H9 (cell line): ENCODE measurements around the gene BPIFB6. TPM values are rescaled to one million over a fixed set of nuclear protein-coding genes. Genes with fewer than 3 reads are reported as not detected.

ENCODE experiments used
- DNase-seq: peaks from one replicate; pipeline ENCODE4 v3.0.0-alpha.2; 2017
- H2AFZ ChIP-seq: one replicate; pipeline ENCODE4 v1.6.1; 2013; ENCODE audit warnings: mild to moderate bottlenecking, low read length, control low read depth, moderate library complexity
- H2AK5ac ChIP-seq: 2 replicates; pipeline ENCODE4 v1.6.1; 2013; ENCODE audit warnings: low read length, control low read depth, mixed read lengths; ENCODE audit not compliant: insufficient read length
- H2BK120ac ChIP-seq: one replicate; pipeline ENCODE4 v1.6.1; 2013; ENCODE audit warnings: low read depth, mild to moderate bottlenecking, low read length, control low read depth, inconsistent platforms; ENCODE audit not compliant: poor library complexity, severe bottlenecking
- H2BK12ac ChIP-seq: 2 replicates; pipeline ENCODE4 v1.6.1; 2013; ENCODE audit warnings: low read length, control low read depth, mixed read lengths, low read depth; ENCODE audit not compliant: insufficient read length
- H2BK15ac ChIP-seq: 2 replicates; pipeline ENCODE4 v1.6.1; 2013; ENCODE audit warnings: low read depth, low read length, control low read depth
- H2BK20ac ChIP-seq: one replicate; pipeline ENCODE4 v1.6.1; 2013; ENCODE audit warnings: low read depth, mild to moderate bottlenecking, low read length, control low read depth, inconsistent platforms; ENCODE audit not compliant: poor library complexity, severe bottlenecking
- H2BK5ac ChIP-seq: 2 replicates; pipeline ENCODE4 v1.6.1; 2013; ENCODE audit warnings: low read length, control low read depth, mixed read lengths; ENCODE audit not compliant: insufficient read length
- H3K14ac ChIP-seq: 2 replicates; pipeline ENCODE4 v1.6.1; 2013; ENCODE audit warnings: low read length, control low read depth; ENCODE audit not compliant: insufficient read depth
- H3K18ac ChIP-seq: 2 replicates; pipeline ENCODE4 v1.6.1; 2013; ENCODE audit warnings: low read depth, mild to moderate bottlenecking, mixed read lengths, low read length, control low read depth; ENCODE audit not compliant: insufficient read length
- H3K23ac ChIP-seq: 2 replicates; pipeline ENCODE4 v1.6.1; 2013; ENCODE audit warnings: low read length, control low read depth, mixed read lengths, low read depth; ENCODE audit not compliant: insufficient read length
- H3K23me2 ChIP-seq: 2 replicates; pipeline ENCODE4 v1.6.1; 2013; ENCODE audit warnings: low read depth, mild to moderate bottlenecking, mixed read lengths, low read length, control low read depth; ENCODE audit not compliant: insufficient read length, poor library complexity, severe bottlenecking
- H3K27ac ChIP-seq: 2 replicates; pipeline ENCODE4 v1.5.1; 2013; ENCODE audit warnings: low read length, control low read depth, mixed read lengths, low read depth; ENCODE audit not compliant: insufficient read length
- H3K27me3 ChIP-seq: 2 replicates; pipeline ENCODE4 v1.6.1; 2013; ENCODE audit warnings: low read length, control low read depth, inconsistent platforms; ENCODE audit not compliant: insufficient read depth
- H3K4ac ChIP-seq: 2 replicates; pipeline ENCODE4 v1.6.1; 2013; ENCODE audit warnings: low read depth, mild to moderate bottlenecking, control low read depth, inconsistent platforms, low read length, moderate library complexity
- H3K4me1 ChIP-seq: 2 replicates; pipeline ENCODE4 v1.6.1; 2013; ENCODE audit warnings: low read length, control low read depth, inconsistent platforms; ENCODE audit not compliant: insufficient read depth
- H3K4me2 ChIP-seq: 2 replicates; pipeline ENCODE4 v1.6.1; 2013; ENCODE audit warnings: low read length, control low read depth, mixed read lengths; ENCODE audit not compliant: insufficient read length, insufficient read depth
- H3K56ac ChIP-seq: 2 replicates; pipeline ENCODE4 v1.6.1; 2013; ENCODE audit warnings: low read depth, mild to moderate bottlenecking, mixed read lengths, low read length, control low read depth; ENCODE audit not compliant: insufficient read length
- H3K79me1 ChIP-seq: 2 replicates; pipeline ENCODE4 v1.6.1; 2013; ENCODE audit warnings: low read depth, mild to moderate bottlenecking, moderate library complexity, low read length, control low read depth, inconsistent platforms; ENCODE audit not compliant: insufficient read depth, poor library complexity, severe bottlenecking
- H3K79me2 ChIP-seq: 2 replicates; pipeline ENCODE4 v1.6.1; 2013; ENCODE audit warnings: low read length, control low read depth, inconsistent platforms; ENCODE audit not compliant: insufficient read depth
- H3K9ac ChIP-seq: 2 replicates; pipeline ENCODE4 v1.6.1; 2013; ENCODE audit warnings: low read length, control low read depth, mixed read lengths; ENCODE audit not compliant: insufficient read length; ENCODE audit errors: extremely low read depth
- H3K9me3 ChIP-seq: one replicate; pipeline ENCODE4 v1.6.1; 2013; ENCODE audit warnings: low read depth, low read length, inconsistent platforms; ENCODE audit not compliant: control insufficient read depth
- H3T11ph ChIP-seq: one replicate; pipeline ENCODE4 v1.6.1; 2013; ENCODE audit warnings: mild to moderate bottlenecking, low read length, control low read depth, inconsistent platforms
- H4K20me1 ChIP-seq: one replicate; pipeline ENCODE4 v1.6.1; 2013; ENCODE audit not compliant: control insufficient read depth, insufficient read length, insufficient read depth
- H4K5ac ChIP-seq: 2 replicates; pipeline ENCODE4 v1.6.1; 2013; ENCODE audit warnings: low read depth, mild to moderate bottlenecking, mixed read lengths, low read length, control low read depth; ENCODE audit not compliant: insufficient read length
- H4K8ac ChIP-seq: replicated peaks from 2 replicates; pipeline ENCODE4 v1.6.1; 2013; ENCODE audit warnings: low read length, control low read depth, mixed read lengths, low read depth; ENCODE audit not compliant: insufficient read length
- H4K91ac ChIP-seq: 2 replicates; pipeline ENCODE4 v1.6.1; 2013; ENCODE audit warnings: low read depth, mild to moderate bottlenecking, moderate library complexity, mixed read lengths, low read length, control low read depth; ENCODE audit not compliant: insufficient read length
- H3K27ac Mint-ChIP-seq, 3 experiments: 2 replicates in 2 of 3; 3 replicates in 1 of 3; pipeline ENCODE4 v1.8.0; 2020 to 2021; ENCODE audit warnings: mixed read lengths in 3 of 3, mild to moderate bottlenecking in 1 of 3, moderate library complexity in 1 of 3
- H3K27me3 Mint-ChIP-seq: 2 replicates; pipeline ENCODE4 v1.8.0; 2021; ENCODE audit warnings: low read depth, mild to moderate bottlenecking, moderate library complexity, mixed read lengths
- H3K36me3 Mint-ChIP-seq, 3 experiments: 2 replicates in 2 of 3; 3 replicates in 1 of 3; pipeline ENCODE4 v1.8.0; 2020 to 2021; ENCODE audit warnings: low read depth in 3 of 3, mixed read lengths in 3 of 3; ENCODE audit not compliant: insufficient read depth in 1 of 3
- H3K4me1 Mint-ChIP-seq, 2 experiments: 2 replicates each; pipeline ENCODE4 v1.8.0; 2020; ENCODE audit warnings: mixed read lengths in 2 of 2
- H3K4me3 Mint-ChIP-seq, 2 experiments: 2 replicates in 1 of 2; 3 replicates in 1 of 2; pipeline ENCODE4 v1.8.0; 2020 to 2021; ENCODE audit warnings: mild to moderate bottlenecking in 2 of 2, mixed read lengths in 2 of 2, moderate library complexity in 1 of 2
- H3K9me3 Mint-ChIP-seq, 2 experiments: 2 replicates in 1 of 2; 3 replicates in 1 of 2; pipeline ENCODE4 v1.8.0; 2020; ENCODE audit warnings: mild to moderate bottlenecking in 2 of 2, mixed read lengths in 2 of 2, moderate library complexity in 1 of 2
- WGBS: extraction: QIAGEN DNeasy Blood & Tissue Kit; methylation state at CpG from one replicate; pipeline ENCODE4 v1.1.7; 2013; ENCODE audit warnings: missing lambda C conversion rate, low lambda C conversion rate, mixed read lengths; ENCODE audit not compliant: insufficient read length; ENCODE audit errors: extremely low coverage; 5-methylcytosine and 5-hydroxymethylcytosine counted together
- total RNA-seq: library from RNA; stranded (reverse); gene quantifications from 2 replicates; pipeline ENCODE4 v1.2.1, GENCODE V29; 2021
- TF ChIP-seq, protein P1 (sequence below): fragments of 200-600 bp; sonication (generic); conservative IDR thresholded peaks from 3 replicates; pipeline ENCODE4 v1.8.0; 2021; ENCODE audit warnings: antibody characterized with exemption, mild to moderate bottlenecking

The BPIFB6 gene
- total RNA-seq, 1 experiment from 2014 or later, result not detected

GRCh38 chr20:33025318-33025876, 6.1 kb upstream of the BPIFB6 start:
- no peak overlapping the region for H3K14ac ChIP-seq

More at GRCh38 chr20:33025318-33025876, 6.1 kb upstream of the BPIFB6 start:
- TF ChIP-seq, protein P1, sequence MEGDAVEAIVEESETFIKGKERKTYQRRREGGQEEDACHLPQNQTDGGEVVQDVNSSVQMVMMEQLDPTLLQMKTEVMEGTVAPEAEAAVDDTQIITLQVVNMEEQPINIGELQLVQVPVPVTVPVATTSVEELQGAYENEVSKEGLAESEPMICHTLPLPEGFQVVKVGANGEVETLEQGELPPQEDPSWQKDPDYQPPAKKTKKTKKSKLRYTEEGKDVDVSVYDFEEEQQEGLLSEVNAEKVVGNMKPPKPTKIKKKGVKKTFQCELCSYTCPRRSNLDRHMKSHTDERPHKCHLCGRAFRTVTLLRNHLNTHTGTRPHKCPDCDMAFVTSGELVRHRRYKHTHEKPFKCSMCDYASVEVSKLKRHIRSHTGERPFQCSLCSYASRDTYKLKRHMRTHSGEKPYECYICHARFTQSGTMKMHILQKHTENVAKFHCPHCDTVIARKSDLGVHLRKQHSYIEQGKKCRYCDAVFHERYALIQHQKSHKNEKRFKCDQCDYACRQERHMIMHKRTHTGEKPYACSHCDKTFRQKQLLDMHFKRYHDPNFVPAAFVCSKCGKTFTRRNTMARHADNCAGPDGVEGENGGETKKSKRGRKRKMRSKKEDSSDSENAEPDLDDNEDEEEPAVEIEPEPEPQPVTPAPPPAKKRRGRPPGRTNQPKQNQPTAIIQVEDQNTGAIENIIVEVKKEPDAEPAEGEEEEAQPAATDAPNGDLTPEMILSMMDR, result no peak
- H3K23me2 ChIP-seq, result no peaks in the 10 kb centered on the region
- peaks cover 2 to 3% of the 10 kb centered on the region in 2 experiments; a peak in 3 of 4 replicates for H3K4me1 Mint-ChIP-seq
- no peak overlapping the region for H3T11ph ChIP-seq
- H4K5ac ChIP-seq, result no peak overlapping the region
- H3K79me1 ChIP-seq, result no peaks in the 10 kb centered on the region
- no peaks in the 10 kb centered on the region for H3K9me3 Mint-ChIP-seq
- H2AK5ac ChIP-seq, result no peak overlapping the region
- WGBS, result 100% methylated on average over 4 of the region's 9 CpGs
- no peaks in the 10 kb centered on the region for H3K27me3 ChIP-seq
- H2BK120ac ChIP-seq, result no peak overlapping the region
- no peak overlapping the region for H4K8ac ChIP-seq
- no peak overlapping the region for H2AFZ ChIP-seq
- no peak overlapping the region for H3K18ac ChIP-seq
- no peak overlapping the region for H3K9ac ChIP-seq
- no peak overlapping the region for H3K4me3 Mint-ChIP-seq
- H3K23ac ChIP-seq, result no peak overlapping the region
- no peak overlapping the region for H4K91ac ChIP-seq
- H3K27me3 Mint-ChIP-seq, result peaks cover 6% of the 10 kb centered on the region
- no peak overlapping the region for H2BK5ac ChIP-seq
- H3K4ac ChIP-seq, result no peak overlapping the region
- H3K79me2 ChIP-seq, result no peaks in the 10 kb centered on the region
- H2BK12ac ChIP-seq, result no peak overlapping the region
- no peak overlapping the region for H2BK20ac ChIP-seq
- H3K27ac ChIP-seq, result no peak overlapping the region
- no peaks in the 10 kb centered on the region for H3K36me3 Mint-ChIP-seq
- H3K56ac ChIP-seq, result no peak overlapping the region
- no peaks in the 10 kb centered on the region for H4K20me1 ChIP-seq
- H3K27ac Mint-ChIP-seq, result no peak overlapping the region
- H2BK15ac ChIP-seq, result no peak overlapping the region
- no peaks in the 10 kb centered on the region for H3K4me1 ChIP-seq
- H3K4me2 ChIP-seq, result no peak overlapping the region
- DNase-seq, result no peak
- no peaks in the 10 kb centered on the region for H3K9me3 ChIP-seq
